Measurements from ENCODE around the gene KCNJ1. TPM values are rescaled to one million over a fixed set of nuclear protein-coding genes. Genes with fewer than 3 reads are reported as not detected.

The KCNJ1 gene
- total and polyA plus RNA-seq, 10 of the 15 experiments (the other 5 are each of a cell fraction or from before 2014, with no cell fraction given), result not detected

GRCh38 chr11:128902515-128903066 lies 35.5 kb upstream of the KCNJ1 start:
- Histone ChIP-seq H3K9me3 (replicated peaks; ENCODE audit: control insufficient read depth, insufficient read depth, low read length) (no peaks in the 10 kb centered on the region; the same call in 2 of the 3 replicates), H3K4me2 (ENCODE audit: control insufficient read depth, insufficient read depth) (no peak overlapping the region), H3K4me3 (no peak overlapping the region), H3K9ac (ENCODE audit: control insufficient read depth, insufficient read depth, low read length) (no peak overlapping the region), H3K79me2 (ENCODE audit: control insufficient read depth, insufficient read depth, low read length) (no peaks in the 10 kb centered on the region), H3K27me3 (replicated peaks in 1 of 2; ENCODE audit: control insufficient read depth in 2 of 2, insufficient read depth in 2 of 2, low read length in 1 of 2) (peaks cover 0 to 9% of the 10 kb centered on the region in 2 experiments; a peak in 1 of 4 replicates), H3K27ac (ENCODE audit: control insufficient read depth, insufficient read depth) (no peak overlapping the region), H3K4me1 (ENCODE audit: control insufficient read depth, insufficient read depth, low read length) (no peaks in the 10 kb centered on the region), H2AFZ (ENCODE audit: control insufficient read depth, low read depth, low read length) (no peak overlapping the region), H3K36me3 (ENCODE audit: control insufficient read depth in 2 of 2, insufficient read depth in 2 of 2, low read length in 1 of 2) (no peaks in the 10 kb centered on the region), H4K20me1 (ENCODE audit: control insufficient read depth, insufficient read depth) (no peaks in the 10 kb centered on the region)
- ATAC-seq (no peak), FAIRE-seq (no peak), DNase-seq (ENCODE audit: low read depth, low spot score) (no peak)
- ChIA-PET SMC1A (ENCODE audit: uncharacterized antibody, unreplicated experiment) (interaction anchor here (1.9 kb wide), 1 partner anchor 10 kb away, joined by 4 read pairs; no protein-coding TSS in a partner anchor), CTCF (interaction anchor here (1.3 to 9.2 kb wide), 3 partner anchors 11 to 54 kb away, joined by 6 to 74 read pairs (median 18); no protein-coding TSS in a partner anchor), POLR2A (no interaction called here), RAD21 (ENCODE audit: unreplicated experiment) (no interaction called here)
- TF ChIP-seq RFX5 (IDR thresholded peaks at IDR 0.05; ENCODE audit: low read depth, low read length) (no peak), SIN3A (IDR thresholded peaks at IDR 0.05; ENCODE audit: low read depth, low read length) (no peak), MTA2 (IDR thresholded peaks at IDR 0.05; ENCODE audit: low read depth) (no peak), GABPA (IDR thresholded peaks at IDR 0.05; ENCODE audit: low read depth) (no peak), POLR2A (IDR thresholded peaks at IDR 0.05; ENCODE audit: low read depth, low read length) (no peak), ZNF207 (IDR thresholded peaks at IDR 0.05; ENCODE audit: borderline replicate concordance) (no peak)
- BruUV-seq (replicated peaks), result no TSS peak
- intact Hi-C loops (cut with micrococcal nuclease; ENCODE audit: unreplicated experiment), result no loop called here
- in situ Hi-C loops (cut with MboI), result no loop called here
- 56% methylated on average over 10 of the region's 10 CpGs for WGBS (ENCODE audit: insufficient coverage, insufficient replicate concordance, low lambda C conversion rate, missing lambda C conversion rate)

- H3K27ac ChIP-seq (ENCODE audit: control insufficient read depth, insufficient read depth), result no peak overlapping the region
- FAIRE-seq (no peak), DNase-seq (ENCODE audit: low read depth, low spot score) (no peak), ATAC-seq (no peak)
- H2AFZ ChIP-seq (ENCODE audit: control insufficient read depth, low read depth, low read length), result no peak overlapping the region
- POLR2A ChIA-PET, result no interaction called here
- intact Hi-C loops (cut with micrococcal nuclease; ENCODE audit: unreplicated experiment), result no loop called here
- H3K4me1 ChIP-seq (ENCODE audit: control insufficient read depth, insufficient read depth, low read length), result no peaks in the 10 kb centered on the region
- H3K4me2 ChIP-seq (ENCODE audit: control insufficient read depth, insufficient read depth), result no peak overlapping the region
- CTCF ChIA-PET, result interaction anchor here (0.6 to 9.2 kb wide), 4 partner anchors 14 to 55 kb away, joined by 3 to 74 read pairs (median 4); no protein-coding TSS in a partner anchor
- no peaks in the 10 kb centered on the region for H4K20me1 ChIP-seq (ENCODE audit: control insufficient read depth, insufficient read depth)
- H3K9ac ChIP-seq (ENCODE audit: control insufficient read depth, insufficient read depth, low read length), result no peak overlapping the region
- TF ChIP-seq HSF1 (IDR thresholded peaks at IDR 0.05; ENCODE audit: low read depth, low read length) (no peak), BRCA1 (IDR thresholded peaks at IDR 0.05; ENCODE audit: low read depth, low read length) (no peak), SIN3A (IDR thresholded peaks at IDR 0.05; ENCODE audit: low read depth, low read length) (no peak), RAD21 (IDR thresholded peaks at IDR 0.05; ENCODE audit: insufficient read depth, low read depth, low read length) (no peak), SUPT20H (IDR thresholded peaks at IDR 0.05; ENCODE audit: borderline replicate concordance, control insufficient read depth, low read depth, low read length) (no peak), LARP7 (IDR thresholded peaks at IDR 0.05) (no peak), RELB (IDR thresholded peaks at IDR 0.05; ENCODE audit: low read depth) (no peak)
- in situ Hi-C loops (cut with MboI), result no loop called here
- 50% methylated on average over 29 of the region's 29 CpGs for WGBS (ENCODE audit: insufficient coverage, insufficient replicate concordance, low lambda C conversion rate, missing lambda C conversion rate)
- no peaks in the 10 kb centered on the region; the same call in 2 of the 3 replicates for H3K9me3 ChIP-seq (replicated peaks; ENCODE audit: control insufficient read depth, insufficient read depth, low read length)
- BruUV-seq (replicated peaks), result no TSS peak
- peaks cover 0 to 8% of the 10 kb centered on the region in 2 experiments; a peak in 1 of 4 replicates for H3K27me3 ChIP-seq (replicated peaks in 1 of 2; ENCODE audit: control insufficient read depth in 2 of 2, insufficient read depth in 2 of 2, low read length in 1 of 2)
- H3K79me2 ChIP-seq (ENCODE audit: control insufficient read depth, insufficient read depth, low read length), result no peaks in the 10 kb centered on the region
- SMC1A ChIA-PET (ENCODE audit: uncharacterized antibody, unreplicated experiment), result interaction anchor here (1.9 kb wide), 1 partner anchor 9 kb away, joined by 4 read pairs; no protein-coding TSS in a partner anchor
- RAD21 ChIA-PET (ENCODE audit: unreplicated experiment), result no interaction called here
- H3K36me3 ChIP-seq (ENCODE audit: control insufficient read depth in 2 of 2, insufficient read depth in 2 of 2, low read length in 1 of 2), result no peaks in the 10 kb centered on the region
- H3K4me3 ChIP-seq, result no peak overlapping the region
These were observed 34.8 kb upstream of the KCNJ1 start for GRCh38 chr11:128901653-128902514.

All from GM12878 (cell line).